T-cell (primary cell): ENCODE results near the gene ANKRD42. TPM values are rescaled to one million over a fixed set of nuclear protein-coding genes. Genes with fewer than 3 reads are reported as not detected.
A peak's percentile ranks its signal among the peaks of the same experiment; 100 is the strongest.

Experiments
- ATAC-seq, 4 experiments: fragments of 200-7000 bp in 3 of 4; fragments of 150-1000 bp in 1 of 4; cut with Tn5 transposase; replicated peaks in 1 of 4; 1 replicate in 3 of 4; 2 replicates in 1 of 4; pipeline ENCODE4 v1.10.0; 2021; ENCODE audit warnings: moderate library complexity in 3 of 4, mild to moderate bottlenecking in 2 of 4, moderate number of reproducible peaks in 1 of 4
- CTCF ChIA-PET, 2 donors: fragments of 300-600 bp; sonication (Branson Sonifier 250); formaldehyde crosslinking; loops; one replicate each; lab custom pipeline; 2022; ENCODE audit warnings: antibody characterized with exemption in 2 of 2; lab: Charles Lee
- POLR2A ChIA-PET, 2 donors: fragments of 300-600 bp; sonication (Branson Sonifier 250); formaldehyde crosslinking; loops; one replicate each; lab custom pipeline; 2022; ENCODE audit warnings: antibody characterized with exemption in 2 of 2; lab: Charles Lee
- DNase-seq, 35 experiments: peaks; one replicate each; pipeline versions ENCODE4 v3.0.0 to v3.0.0-alpha.2; 2013 to 2023
- H3K27ac ChIP-seq: one replicate; pipeline ENCODE4 v1.5.1; 2013; ENCODE audit warnings: low read length
- H3K27me3 ChIP-seq, 2 experiments: replicated peaks in 1 of 2; 1 replicate in 1 of 2; 2 replicates in 1 of 2; pipeline versions ENCODE4 v1.6.1 to v1.7.0; 2013; ENCODE audit warnings: low read length in 1 of 2, mixed read lengths in 1 of 2; ENCODE audit not compliant: control insufficient read depth in 2 of 2, insufficient read depth in 2 of 2; ENCODE audit errors: extremely low read depth in 1 of 2
- H3K36me3 ChIP-seq, 2 donors: 1 replicate in 1 of 2; 2 replicates in 1 of 2; pipeline versions ENCODE4 v1.6.1 to v1.7.0; 2013; ENCODE audit warnings: low read length in 1 of 2; ENCODE audit not compliant: control insufficient read depth in 2 of 2, insufficient read depth in 1 of 2; ENCODE audit errors: extremely low read depth in 1 of 2
- H3K4me1 ChIP-seq, 2 experiments: 1 replicate in 1 of 2; 2 replicates in 1 of 2; pipeline versions ENCODE4 v1.6.1 to v1.7.0; 2013; ENCODE audit warnings: low read length in 2 of 2, mixed read lengths in 1 of 2; ENCODE audit not compliant: insufficient read depth in 2 of 2, control insufficient read depth in 1 of 2; ENCODE audit errors: extremely low read depth in 1 of 2
- H3K4me3 ChIP-seq, 2 donors: 1 replicate in 1 of 2; 2 replicates in 1 of 2; pipeline versions ENCODE4 v1.5.1 to v1.7.0; 2013; ENCODE audit warnings: mild to moderate bottlenecking in 2 of 2, low read length in 1 of 2, moderate library complexity in 1 of 2; ENCODE audit not compliant: control insufficient read depth in 1 of 2; ENCODE audit errors: extremely low read depth in 1 of 2
- H3K9me3 ChIP-seq: 2 replicates; pipeline ENCODE4 v1.7.0; 2013
- H3K27ac Mint-ChIP-seq, 2 donors: one replicate each; pipeline ENCODE4 v1.8.0; 2020 to 2021; ENCODE audit warnings: mild to moderate bottlenecking in 2 of 2, mixed read lengths in 2 of 2
- H3K27me3 Mint-ChIP-seq, 2 donors: one replicate each; pipeline ENCODE4 v1.8.0; 2021 to 2022; ENCODE audit warnings: mixed read lengths in 2 of 2
- H3K36me3 Mint-ChIP-seq: one replicate; pipeline ENCODE4 v1.8.0; 2021; ENCODE audit warnings: mixed read lengths
- H3K4me1 Mint-ChIP-seq, 3 donors: one replicate each; pipeline ENCODE4 v1.8.0; 2020 to 2022; ENCODE audit warnings: mixed read lengths in 3 of 3, mild to moderate bottlenecking in 1 of 3
- H3K4me3 Mint-ChIP-seq, 3 donors: one replicate each; pipeline ENCODE4 v1.8.0; 2020 to 2022; ENCODE audit warnings: mild to moderate bottlenecking in 3 of 3, mixed read lengths in 3 of 3, moderate library complexity in 3 of 3
- H3K9me3 Mint-ChIP-seq, 3 donors: one replicate each; pipeline ENCODE4 v1.8.0; 2020 to 2022; ENCODE audit warnings: mixed read lengths in 3 of 3
- WGBS: methylation state at CpG from one replicate; pipeline ENCODE4 v1.1.5; 2013; ENCODE audit warnings: missing lambda C conversion rate; ENCODE audit not compliant: insufficient coverage; 5-methylcytosine and 5-hydroxymethylcytosine counted together
- total RNA-seq, 35 experiments: library from RNA in 6 of 35; stranded (reverse) in 6 of 35; fragments of 120-200 nt in 1 of 35; gene quantifications; one replicate each; pipeline versions ENCODE4 v1.2.1 to v1.2.4 and lab custom pipeline; 2013 to 2026

Gene ANKRD42
- 1 to 10 TPM; 6.2 to 9.7 (median 7.9) TPM for total RNA-seq
- 15.8 TPM for total RNA-seq (2013)
- 6.4 to 31.0 (median 14.1) reads per million in 29 experiments for total RNA-seq (lab: John Stamatoyannopoulos, UW)

- Mint-ChIP-seq H3K27ac (peak within 1 kb of the TSS; percentile 99), H3K9me3 (no peaks in the 10 kb centered on the region), H3K36me3 (peaks cover 25% of the 10 kb centered on the region), H3K27me3 (no peaks in the 10 kb centered on the region), H3K4me3 (peak within 1 kb of the TSS; percentile 90 to 99 (median 98)), H3K4me1 (peaks cover 48 to 60% (median 56%) of the 10 kb centered on the region in 3 donors)
- H3K4me1 ChIP-seq, result peaks cover 16 to 19% of the 10 kb centered on the region in 2 experiments
- POLR2A ChIA-PET, result interaction anchor here (0.5 to 1.8 kb wide), 8 partner anchors 13 to 293 kb away, joined by 3 to 12 read pairs (median 4); partner anchors contain the start of genes DDIAS (in 1 of the 2), PCF11 (in 1 of the 2) and PRCP (in 1 of the 2)
- WGBS, result 0% methylated on average over 55 of the region's 67 CpGs
- no peaks in the 10 kb centered on the region for H3K9me3 ChIP-seq
- DNase-seq, result peak; percentile 67 to 95 (median 80)
- H3K27ac ChIP-seq, result peak within 1 kb of the TSS; percentile 89
- peak; percentile 80 to 88 (median 82) for ATAC-seq
- peak within 1 kb of the TSS; percentile 84 to 96 for H3K4me3 ChIP-seq
- H3K36me3 ChIP-seq, result peaks cover 12 to 23% of the 10 kb centered on the region in 2 donors
- CTCF ChIA-PET, result interaction anchor here in 1 of 2 donors (0.5 to 2.6 kb wide), 2 partner anchors 37 to 233 kb away, joined by 3 to 12 read pairs; partner anchors contain the start of gene PCF11
- no peaks in the 10 kb centered on the region for H3K27me3 ChIP-seq
These were observed at the start of gene ANKRD42 for GRCh38 chr11:83193315-83194280. Gene ANKRD42 (plus strand): TSS chr11:83193712. CDS start chr11:83194671, 959 bp downstream.

GRCh38 chr11:83147895-83148294, 45.6 kb upstream of the ANKRD42 start:
- Histone ChIP-seq H3K4me3 (no peak overlapping the region), H3K27me3 (no peaks in the 10 kb centered on the region), H3K4me1 (no peaks in the 10 kb centered on the region), H3K36me3 (no peaks in the 10 kb centered on the region), H3K9me3 (no peaks in the 10 kb centered on the region), H3K27ac (no peak overlapping the region)
- H3K27ac Mint-ChIP-seq, result no peak overlapping the region
- ATAC-seq, result no peak
- H3K4me1 Mint-ChIP-seq, result no peaks in the 10 kb centered on the region
- 83% methylated on average over 3 of the region's 4 CpGs for WGBS
- H3K9me3 Mint-ChIP-seq, result no peaks in the 10 kb centered on the region
- DNase-seq, result no peak
- no peaks in the 10 kb centered on the region for H3K36me3 Mint-ChIP-seq
- no peak overlapping the region for H3K4me3 Mint-ChIP-seq
- H3K27me3 Mint-ChIP-seq, result no peaks in the 10 kb centered on the region
- POLR2A ChIA-PET, result interaction anchor here (0.5 to 0.6 kb wide), 3 partner anchors 8 to 248 kb away, joined by 3 read pairs; no protein-coding TSS in a partner anchor
- CTCF ChIA-PET, result interaction anchor here (0.5 to 1.5 kb wide), 2 partner anchors 8 to 227 kb away, joined by 4 to 7 read pairs; no protein-coding TSS in a partner anchor

GRCh38 chr11:83150450-83150849, 43.1 kb upstream of the ANKRD42 start:
- no CpG with 5 or more reads among the region's 2 CpGs for WGBS
- Histone ChIP-seq H3K4me1 (peaks cover 0 to 2% of the 10 kb centered on the region in 2 experiments), H3K27ac (no peak overlapping the region), H3K4me3 (no peak overlapping the region), H3K36me3 (no peaks in the 10 kb centered on the region), H3K27me3 (no peaks in the 10 kb centered on the region), H3K9me3 (no peaks in the 10 kb centered on the region)
- ChIA-PET CTCF (interaction anchor here (0.6 to 1.1 kb wide), 3 partner anchors 32 to 239 kb away, joined by 3 read pairs; no protein-coding TSS in a partner anchor), POLR2A (no interaction called here)
- no peaks in the 10 kb centered on the region for H3K27me3 Mint-ChIP-seq
- no peak overlapping the region for H3K27ac Mint-ChIP-seq
- peaks cover 3% of the 10 kb centered on the region in 3 donors for H3K4me1 Mint-ChIP-seq
- no peak overlapping the region for H3K4me3 Mint-ChIP-seq
- ATAC-seq (no peak), DNase-seq (no peak)
- no peaks in the 10 kb centered on the region for H3K36me3 Mint-ChIP-seq
- H3K9me3 Mint-ChIP-seq, result no peaks in the 10 kb centered on the region

- WGBS, result no CpG with 5 or more reads among the region's 10 CpGs
- CTCF ChIA-PET, result interaction anchor here (0.6 to 1.1 kb wide), 2 partner anchors 33 to 80 kb away, joined by 3 to 7 read pairs; partner anchors contain the start of gene RAB30 (in 1 of the 2)
- Histone ChIP-seq H3K9me3 (no peaks in the 10 kb centered on the region), H3K4me1 (peaks cover 2 to 7% of the 10 kb centered on the region in 2 experiments), H3K27me3 (no peaks in the 10 kb centered on the region), H3K27ac (no peak overlapping the region), H3K4me3 (no peak overlapping the region), H3K36me3 (no peaks in the 10 kb centered on the region)
- Mint-ChIP-seq H3K27me3 (no peaks in the 10 kb centered on the region), H3K9me3 (no peaks in the 10 kb centered on the region), H3K27ac (no peak overlapping the region), H3K4me1 (peaks cover 5 to 7% (median 5%) of the 10 kb centered on the region in 3 donors), H3K4me3 (no peak overlapping the region), H3K36me3 (no peaks in the 10 kb centered on the region)
- ATAC-seq, result no peak
- POLR2A ChIA-PET, result interaction anchor here (0.6 to 1.1 kb wide), 4 partner anchors 9 to 75 kb away, joined by 3 to 10 read pairs (median 4); no protein-coding TSS in a partner anchor
- no peak for DNase-seq
These were observed 42.1 kb upstream of the ANKRD42 start for GRCh38 chr11:83151274-83151977.

- Mint-ChIP-seq H3K36me3 (no peaks in the 10 kb centered on the region), H3K9me3 (no peaks in the 10 kb centered on the region), H3K4me3 (no peak overlapping the region), H3K27ac (no peak overlapping the region), H3K4me1 (peaks cover 5 to 7% (median 5%) of the 10 kb centered on the region in 3 donors), H3K27me3 (no peaks in the 10 kb centered on the region)
- H3K4me1 ChIP-seq, result peaks cover 2 to 7% of the 10 kb centered on the region in 2 experiments
- H3K9me3 ChIP-seq, result no peaks in the 10 kb centered on the region
- no peaks in the 10 kb centered on the region for H3K36me3 ChIP-seq
- no peak overlapping the region for H3K27ac ChIP-seq
- DNase-seq (no peak), ATAC-seq (no peak)
- CTCF ChIA-PET, result no interaction called here
- 100% methylated on average over 1 of the region's 2 CpGs for WGBS
- POLR2A ChIA-PET, result interaction anchor here in 1 of 2 donors (0.5 to 1.1 kb wide), 2 partner anchors 54 to 76 kb away, joined by 3 to 4 read pairs; no protein-coding TSS in a partner anchor
- no peaks in the 10 kb centered on the region for H3K27me3 ChIP-seq
- H3K4me3 ChIP-seq, result no peak overlapping the region
These were observed 41.2 kb upstream of the ANKRD42 start for GRCh38 chr11:83152264-83152663.
